ENCODE measurements around the gene PRXL2A. TPM values are rescaled to one million over a fixed set of nuclear protein-coding genes. Genes with fewer than 3 reads are reported as not detected.

PRXL2A gene
- polyA plus RNA-seq, 3 donors = 102 to 119 (median 105) TPM

GRCh38 chr10:80441831-80442230 lies 33.5 kb downstream of the PRXL2A start:
- DNase-seq = no peak

GRCh38 chr10:80442879-80443278 lies 34.5 kb downstream of the PRXL2A start:
- DNase-seq = no peak

- no peak for DNase-seq
Measured at GRCh38 chr10:80443531-80443974, 35.2 kb downstream of the PRXL2A start.

GRCh38 chr10:80444124-80444523 lies 35.8 kb downstream of the PRXL2A start:
- DNase-seq = no peak

- no peak for DNase-seq
Measured at GRCh38 chr10:80444646-80445319, 36.4 kb downstream of the PRXL2A start.

- no peak for DNase-seq
Measured at GRCh38 chr10:80447436-80448190, 39.3 kb downstream of the PRXL2A start.

- no peak for DNase-seq
Measured at GRCh38 chr10:80448209-80448942, 40.0 kb downstream of the PRXL2A start.

- DNase-seq = no peak
Measured at GRCh38 chr10:80449520-80449919, 41.2 kb downstream of the PRXL2A start.

GRCh38 chr10:80451132-80451531 lies 42.8 kb downstream of the PRXL2A start:
- DNase-seq = no peak

GRCh38 chr10:80452069-80452468 lies 43.7 kb downstream of the PRXL2A start:
- no peak for DNase-seq

GRCh38 chr10:80452640-80453039 lies 44.3 kb downstream of the PRXL2A start:
- no peak for DNase-seq

GRCh38 chr10:80453056-80453841 lies 44.9 kb downstream of the PRXL2A start:
- no peak for DNase-seq

- DNase-seq = peak; percentile 82
Measured at GRCh38 chr10:80453842-80454512, 45.6 kb downstream of the PRXL2A start, which contains the start of gene TSPAN14. Gene TSPAN14 (plus strand): TSS chr10:80454310. CDS start chr10:80489234, 34,924 bp downstream.

- no peak for DNase-seq
Measured at GRCh38 chr10:80454513-80455460, 46.4 kb downstream of the PRXL2A start.

- no peak for DNase-seq
Measured at GRCh38 chr10:80455461-80456349, 47.4 kb downstream of the PRXL2A start.

GRCh38 chr10:80457554-80458262 lies 49.4 kb downstream of the PRXL2A start:
- DNase-seq = no peak

- DNase-seq = no peak
Measured at GRCh38 chr10:80458263-80458625, 49.9 kb downstream of the PRXL2A start.

- no peak for DNase-seq
Measured at GRCh38 chr10:80458638-80459037, 50.3 kb downstream of the PRXL2A start.
